Measurements from ENCODE around the gene HMGCS2.

The HMGCS2 gene

GRCh38 chr1:119735217-119735616 is 33.5 kb downstream of the HMGCS2 start:
- TF ChIP-seq CTCF (IDR thresholded peaks at IDR 0.05; ENCODE audit: low read depth, low read length) = no peak
- peak in 1 of 2 donors; percentile 17 for DNase-seq (ENCODE audit: low read depth in 2 of 2)
- no peak overlapping the region for H3K4me3 ChIP-seq (replicated peaks in 1 of 2; ENCODE audit: low read depth in 2 of 2, low read length in 2 of 2)

GRCh38 chr1:119733754-119734153 is 35.0 kb downstream of the HMGCS2 start:
- no peak overlapping the region for H3K4me3 ChIP-seq (replicated peaks in 1 of 2; ENCODE audit: low read depth in 2 of 2, low read length in 2 of 2)
- TF ChIP-seq CTCF (IDR thresholded peaks at IDR 0.05; ENCODE audit: low read depth, low read length) = no peak
- no peak for DNase-seq (ENCODE audit: low read depth in 2 of 2)

GRCh38 chr1:119732465-119733168 is 36.1 kb downstream of the HMGCS2 start:
- H3K4me3 ChIP-seq (replicated peaks in 1 of 2; ENCODE audit: low read depth in 2 of 2, low read length in 2 of 2) = no peak overlapping the region
- no peak for TF ChIP-seq CTCF (IDR thresholded peaks at IDR 0.05; ENCODE audit: low read depth, low read length)
- DNase-seq (ENCODE audit: low read depth in 2 of 2) = no peak

GRCh38 chr1:119731741-119732430 is 36.8 kb downstream of the HMGCS2 start:
- TF ChIP-seq CTCF (IDR thresholded peaks at IDR 0.05; ENCODE audit: low read depth, low read length) = no peak
- no peak for DNase-seq (ENCODE audit: low read depth in 2 of 2)
- H3K4me3 ChIP-seq (replicated peaks in 1 of 2; ENCODE audit: low read depth in 2 of 2, low read length in 2 of 2) = no peak overlapping the region

- no peak for DNase-seq (ENCODE audit: low read depth in 2 of 2)
- TF ChIP-seq CTCF (IDR thresholded peaks at IDR 0.05; ENCODE audit: low read depth, low read length) = no peak
- no peak overlapping the region for H3K4me3 ChIP-seq (replicated peaks in 1 of 2; ENCODE audit: low read depth in 2 of 2, low read length in 2 of 2)
Observed at GRCh38 chr1:119731060-119731459, 37.6 kb downstream of the HMGCS2 start.

- TF ChIP-seq CTCF (IDR thresholded peaks at IDR 0.05; ENCODE audit: low read depth, low read length) = no peak
- H3K4me3 ChIP-seq (replicated peaks in 1 of 2; ENCODE audit: low read depth in 2 of 2, low read length in 2 of 2) = no peak overlapping the region
- no peak for DNase-seq (ENCODE audit: low read depth in 2 of 2)
Observed at GRCh38 chr1:119729044-119729443, 39.7 kb downstream of the HMGCS2 start.

Data from cardiac fibroblast (primary cell).